ENCODE measurements around the gene ZSWIM6. TPM values are rescaled to one million over a fixed set of nuclear protein-coding genes. Genes with fewer than 3 reads are reported as not detected.

Gene ZSWIM6
- total RNA-seq, 2 experiments from 2014 or later, result 0.06 to 0.17 TPM

GRCh38 chr5:61299261-61299681 is 32.8 kb upstream of the ZSWIM6 start:
- no peaks in the 10 kb centered on the region for H3K4me1 ChIP-seq (ENCODE audit: insufficient read depth, low read length, poor library complexity, severe bottlenecking)
- H3K9me2 ChIP-seq (ENCODE audit: insufficient read depth, low read length), result no peaks in the 10 kb centered on the region
- H3K27ac ChIP-seq (ENCODE audit: low read depth, low read length, poor library complexity, severe bottlenecking), result no peak overlapping the region
- H3K36me3 ChIP-seq (ENCODE audit: insufficient read depth, low read length), result no peaks in the 10 kb centered on the region
- CTCF ChIA-PET (ENCODE audit: unreplicated experiment), result no interaction called here
- BruUV-seq (replicated peaks), result no TSS peak
- no peaks in the 10 kb centered on the region for H3K9me3 ChIP-seq (ENCODE audit: low read length)
- no peak overlapping the region for H3K4me3 ChIP-seq (ENCODE audit: low read depth, low read length, poor library complexity, severe bottlenecking)
- no peak overlapping the region for H2AFZ ChIP-seq (ENCODE audit: low read length)
- H4K20me1 ChIP-seq (ENCODE audit: insufficient read depth, low read length), result no peaks in the 10 kb centered on the region
- intact Hi-C loops (cut with micrococcal nuclease; ENCODE audit: unreplicated experiment), result no loop called here
- TF ChIP-seq EZH2phosphoT487 (IDR thresholded peaks at IDR 0.05; ENCODE audit: borderline replicate concordance, low read depth, low read length), result no peak
- TF ChIP-seq CTCF (conservative IDR thresholded peaks at IDR 0.05; ENCODE audit: low read length), result no peak
- no peak for DNase-seq (ENCODE audit: low spot score)
- no peaks in the 10 kb centered on the region for H3K79me2 ChIP-seq (ENCODE audit: insufficient read depth, low read depth, low read length)
- H3K4me2 ChIP-seq (ENCODE audit: low read length), result no peak overlapping the region
- POLR2A ChIA-PET, result no interaction called here

- H3K9me2 ChIP-seq (ENCODE audit: insufficient read depth, low read length), result no peaks in the 10 kb centered on the region
- H3K9me3 ChIP-seq (ENCODE audit: low read length), result no peaks in the 10 kb centered on the region
- no peak overlapping the region for H3K4me2 ChIP-seq (ENCODE audit: low read length)
- H3K79me2 ChIP-seq (ENCODE audit: insufficient read depth, low read depth, low read length), result no peaks in the 10 kb centered on the region
- H3K4me3 ChIP-seq (ENCODE audit: low read depth, low read length, poor library complexity, severe bottlenecking), result no peak overlapping the region
- H3K36me3 ChIP-seq (ENCODE audit: insufficient read depth, low read length), result no peaks in the 10 kb centered on the region
- no peak overlapping the region for H3K27ac ChIP-seq (ENCODE audit: low read depth, low read length, poor library complexity, severe bottlenecking)
- intact Hi-C loops (cut with micrococcal nuclease; ENCODE audit: unreplicated experiment), result no loop called here
- ChIA-PET CTCF (ENCODE audit: unreplicated experiment) (interaction anchor here (0.6 kb wide), 1 partner anchor 269 kb away, joined by 3 read pairs; no protein-coding TSS in a partner anchor), POLR2A (no interaction called here)
- DNase-seq (ENCODE audit: low spot score), result no peak
- no peaks in the 10 kb centered on the region for H4K20me1 ChIP-seq (ENCODE audit: insufficient read depth, low read length)
- no peak for TF ChIP-seq EZH2phosphoT487 (IDR thresholded peaks at IDR 0.05; ENCODE audit: borderline replicate concordance, low read depth, low read length)
- TF ChIP-seq CTCF (conservative IDR thresholded peaks at IDR 0.05; ENCODE audit: low read length), result no peak
- no peaks in the 10 kb centered on the region for H3K4me1 ChIP-seq (ENCODE audit: insufficient read depth, low read length, poor library complexity, severe bottlenecking)
- no peak overlapping the region for H2AFZ ChIP-seq (ENCODE audit: low read length)
- BruUV-seq (replicated peaks), result no TSS peak
Observed at GRCh38 chr5:61301341-61302199, 30.5 kb upstream of the ZSWIM6 start.

GRCh38 chr5:61302200-61302563 is 29.9 kb upstream of the ZSWIM6 start:
- H4K20me1 ChIP-seq (ENCODE audit: insufficient read depth, low read length), result no peaks in the 10 kb centered on the region
- POLR2A ChIA-PET, result no interaction called here
- H3K9me3 ChIP-seq (ENCODE audit: low read length), result no peaks in the 10 kb centered on the region
- CTCF ChIA-PET (ENCODE audit: unreplicated experiment), result interaction anchor here (0.6 kb wide), 1 partner anchor 268 kb away, joined by 3 read pairs; no protein-coding TSS in a partner anchor
- no TSS peak for BruUV-seq (replicated peaks)
- no peak overlapping the region for H2AFZ ChIP-seq (ENCODE audit: low read length)
- no peaks in the 10 kb centered on the region for H3K36me3 ChIP-seq (ENCODE audit: insufficient read depth, low read length)
- no peak overlapping the region for H3K4me3 ChIP-seq (ENCODE audit: low read depth, low read length, poor library complexity, severe bottlenecking)
- no peak overlapping the region for H3K4me2 ChIP-seq (ENCODE audit: low read length)
- no peaks in the 10 kb centered on the region for H3K9me2 ChIP-seq (ENCODE audit: insufficient read depth, low read length)
- H3K4me1 ChIP-seq (ENCODE audit: insufficient read depth, low read length, poor library complexity, severe bottlenecking), result no peaks in the 10 kb centered on the region
- intact Hi-C loops (cut with micrococcal nuclease; ENCODE audit: unreplicated experiment), result no loop called here
- no peak overlapping the region for H3K27ac ChIP-seq (ENCODE audit: low read depth, low read length, poor library complexity, severe bottlenecking)
- TF ChIP-seq EZH2phosphoT487 (IDR thresholded peaks at IDR 0.05; ENCODE audit: borderline replicate concordance, low read depth, low read length) (no peak), CTCF (conservative IDR thresholded peaks at IDR 0.05; ENCODE audit: low read length) (no peak)
- no peak for DNase-seq (ENCODE audit: low spot score)
- H3K79me2 ChIP-seq (ENCODE audit: insufficient read depth, low read depth, low read length), result no peaks in the 10 kb centered on the region
